ENCODE measurements around the gene PCDHB4. TPM values are rescaled to one million over a fixed set of nuclear protein-coding genes. Genes with fewer than 3 reads are reported as not detected.
"Not testable (repeated sequence)": the region's sequence is repeated elsewhere in the genome, so short reads cannot be mapped to it uniquely, and the experiment has no call there.

Gene PCDHB4
- total RNA-seq, 1 experiment from 2014 or later = 0.51 TPM

DNA sequence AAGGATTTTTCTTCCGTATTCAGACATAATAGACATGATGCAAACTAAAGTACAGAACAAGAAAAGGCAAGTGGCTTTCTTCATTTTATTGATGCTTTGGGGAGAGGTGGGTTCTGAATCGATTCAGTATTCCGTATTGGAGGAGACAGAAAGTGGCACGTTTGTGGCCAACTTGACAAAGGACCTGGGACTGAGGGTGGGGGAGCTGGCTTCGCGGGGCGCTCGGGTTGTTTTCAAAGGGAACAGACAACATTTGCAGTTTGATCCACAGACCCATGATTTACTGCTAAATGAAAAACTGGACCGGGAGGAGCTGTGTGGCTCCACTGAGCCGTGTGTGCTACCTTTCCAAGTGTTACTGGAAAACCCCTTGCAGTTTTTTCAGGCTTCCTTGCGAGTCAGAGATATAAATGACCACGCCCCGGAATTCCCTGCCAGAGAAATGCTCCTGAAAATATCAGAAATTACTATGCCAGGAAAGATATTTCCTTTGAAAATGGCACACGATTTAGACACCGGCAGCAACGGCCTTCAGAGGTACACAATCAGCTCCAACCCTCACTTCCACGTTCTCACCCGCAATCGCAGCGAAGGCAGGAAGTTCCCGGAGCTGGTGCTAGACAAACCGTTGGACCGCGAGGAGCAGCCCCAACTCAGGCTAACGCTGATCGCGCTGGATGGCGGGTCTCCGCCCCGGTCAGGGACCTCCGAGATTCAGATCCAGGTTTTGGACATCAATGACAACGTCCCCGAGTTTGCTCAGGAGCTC is 28.8 kb downstream of the PCDHB4 start:
- peak; percentile 27 for DNase-seq (ENCODE audit: low read depth)

DNA sequence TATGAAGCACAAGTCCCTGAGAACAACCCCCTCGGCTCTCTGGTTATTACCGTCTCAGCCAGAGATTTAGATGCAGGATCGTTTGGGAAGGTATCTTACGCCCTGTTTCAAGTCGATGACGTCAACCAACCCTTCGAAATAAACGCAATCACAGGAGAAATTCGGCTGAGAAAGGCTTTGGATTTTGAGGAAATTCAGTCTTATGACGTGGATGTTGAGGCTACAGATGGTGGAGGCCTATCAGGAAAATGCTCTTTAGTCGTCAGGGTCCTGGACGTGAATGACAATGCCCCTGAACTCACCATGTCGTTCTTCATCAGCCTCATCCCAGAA is 29.3 kb downstream of the PCDHB4 start:
- DNase-seq (ENCODE audit: low read depth) = no peak

DNA sequence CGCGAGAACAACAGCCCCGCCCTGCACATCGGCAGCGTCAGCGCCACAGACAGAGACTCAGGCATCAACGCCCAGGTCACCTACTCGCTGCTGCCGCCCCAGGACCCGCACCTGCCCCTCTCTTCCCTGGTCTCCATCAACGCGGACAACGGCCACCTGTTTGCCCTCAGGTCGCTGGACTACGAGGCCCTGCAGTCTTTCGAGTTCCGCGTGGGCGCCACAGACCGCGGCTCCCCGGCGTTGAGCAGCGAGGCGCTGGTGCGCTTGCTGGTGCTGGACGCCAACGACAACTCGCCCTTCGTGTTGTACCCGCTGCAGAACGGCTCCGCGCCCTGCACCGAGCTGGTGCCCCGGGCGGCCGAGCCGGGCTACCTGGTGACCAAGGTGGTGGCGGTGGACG is 30.0 kb downstream of the PCDHB4 start:
- DNase-seq (ENCODE audit: low read depth) = not testable (repeated sequence)

DNA sequence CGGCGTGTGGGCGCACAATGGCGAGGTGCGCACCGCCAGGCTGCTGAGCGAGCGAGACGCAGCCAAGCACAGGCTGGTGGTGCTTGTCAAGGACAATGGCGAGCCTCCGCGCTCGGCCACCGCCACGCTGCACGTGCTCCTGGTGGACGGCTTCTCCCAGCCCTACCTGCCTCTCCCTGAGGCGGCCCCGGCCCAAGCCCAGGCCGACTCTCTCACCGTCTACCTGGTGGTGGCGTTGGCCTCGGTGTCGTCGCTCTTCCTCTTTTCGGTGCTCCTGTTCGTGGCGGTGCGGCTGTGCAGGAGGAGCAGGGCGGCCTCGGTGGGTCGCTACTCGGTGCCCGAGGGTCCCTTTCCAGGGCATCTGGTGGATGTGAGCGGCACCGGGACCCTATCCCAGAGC is 30.5 kb downstream of the PCDHB4 start:
- not testable (repeated sequence) for DNase-seq (ENCODE audit: low read depth)

GRCh38 chr5:141155540-141156374 is 34.1 kb downstream of the PCDHB4 start:
- peak; percentile 72 for DNase-seq (ENCODE audit: low read depth)

- not testable (repeated sequence) for DNase-seq (ENCODE audit: low read depth)
These were observed 35.7 kb downstream of the PCDHB4 start for GRCh38 chr5:141157356-141157755.

DNA sequence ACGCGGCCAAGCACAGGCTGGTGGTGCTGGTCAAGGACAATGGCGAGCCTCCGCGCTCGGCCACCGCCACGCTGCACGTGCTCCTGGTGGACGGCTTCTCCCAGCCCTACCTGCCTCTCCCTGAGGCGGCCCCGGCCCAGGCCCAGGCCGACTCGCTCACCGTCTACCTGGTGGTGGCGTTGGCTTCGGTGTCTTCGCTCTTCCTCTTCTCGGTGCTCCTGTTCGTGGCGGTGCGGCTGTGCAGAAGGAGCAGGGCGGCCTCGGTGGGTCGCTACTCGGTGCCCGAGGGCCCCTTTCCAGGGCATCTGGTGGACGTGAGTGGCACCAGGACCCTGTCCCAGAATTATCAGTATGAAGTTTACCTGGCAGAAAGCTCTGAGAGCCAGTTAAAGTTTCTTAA is 36.3 kb downstream of the PCDHB4 start:
- DNase-seq (ENCODE audit: low read depth) = not testable (repeated sequence)

DNA sequence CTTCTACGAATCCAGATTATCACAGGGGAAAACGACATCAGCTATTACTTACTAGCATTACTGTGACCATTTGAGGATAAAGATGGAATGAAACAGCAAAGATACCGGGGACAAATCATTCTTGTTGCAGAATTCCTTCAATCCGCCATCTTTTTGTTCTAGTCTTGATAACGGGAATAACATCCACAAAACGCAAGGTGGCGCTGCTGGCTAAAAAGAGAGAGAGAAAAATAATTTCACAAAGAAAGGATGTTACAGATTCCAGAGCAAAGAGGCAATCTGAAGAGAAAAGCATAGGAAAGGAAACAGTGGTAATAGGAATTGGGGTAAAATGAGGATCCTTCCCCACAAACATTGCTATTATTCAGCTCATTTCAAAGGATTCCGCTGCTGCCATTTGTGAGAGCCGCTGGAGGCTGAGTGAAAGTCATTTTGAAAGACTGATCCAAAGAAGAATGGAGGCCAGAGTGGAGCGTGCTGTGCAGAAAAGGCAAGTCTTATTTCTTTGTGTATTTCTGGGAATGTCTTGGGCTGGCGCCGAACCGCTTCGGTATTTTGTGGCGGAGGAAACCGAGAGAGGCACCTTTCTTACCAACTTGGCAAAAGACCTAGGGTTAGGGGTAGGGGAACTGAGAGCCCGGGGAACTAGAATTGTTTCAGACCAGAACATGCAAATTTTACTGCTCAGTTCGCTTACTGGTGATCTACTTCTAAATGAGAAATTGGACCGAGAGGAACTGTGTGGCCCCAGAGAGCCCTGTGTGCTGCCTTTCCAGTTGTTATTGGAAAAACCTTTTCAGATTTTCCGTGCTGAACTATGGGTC is 51.0 kb downstream of the PCDHB4 start, which contains the start of gene PCDHB7:
Gene PCDHB7 (plus strand): TSS at position 264 of the 824 bp plus-strand sequence. CDS start 192 bp downstream, at position 456.
- DNase-seq (ENCODE audit: low read depth) = peak; percentile 66

DNA sequence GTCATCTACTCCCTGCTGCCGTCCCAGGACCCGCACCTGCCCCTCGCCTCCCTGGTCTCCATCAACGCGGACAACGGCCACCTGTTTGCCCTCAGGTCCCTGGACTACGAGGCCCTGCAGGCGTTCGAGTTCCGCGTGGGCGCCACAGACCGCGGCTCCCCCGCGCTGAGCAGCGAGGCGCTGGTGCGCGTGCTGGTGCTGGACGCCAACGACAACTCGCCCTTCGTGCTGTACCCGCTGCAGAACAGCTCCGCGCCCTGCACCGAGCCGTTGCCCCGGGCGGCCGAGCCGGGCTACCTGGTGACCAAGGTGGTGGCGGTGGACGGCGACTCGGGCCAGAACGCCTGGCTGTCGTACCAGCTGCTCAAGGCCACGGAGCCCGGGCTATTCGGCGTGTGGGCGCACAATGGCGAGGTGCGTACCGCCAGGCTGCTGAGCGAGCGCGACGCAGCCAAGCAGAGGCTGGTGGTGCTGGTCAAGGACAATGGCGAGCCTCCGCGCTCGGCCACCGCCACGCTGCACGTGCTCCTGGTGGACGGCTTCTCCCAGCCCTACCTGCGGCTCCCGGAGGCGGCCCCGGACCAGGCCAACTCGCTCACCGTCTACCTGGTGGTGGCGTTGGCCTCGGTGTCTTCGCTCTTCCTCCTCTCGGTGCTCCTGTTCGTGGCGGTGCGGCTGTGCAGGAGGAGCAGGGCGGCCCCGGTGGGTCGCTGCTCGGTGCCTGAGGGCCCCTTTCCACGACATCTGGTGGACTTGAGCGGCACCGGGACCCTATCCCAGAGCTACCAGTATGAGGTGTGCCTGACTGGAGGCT is 52.9 kb downstream of the PCDHB4 start:
- not testable (repeated sequence) for DNase-seq (ENCODE audit: low read depth)

Other genes starting within 250 kb of the PCDHB4 start
- 0.69 and 1.5 TPM in 2 replicates for gene PCDHA12, start 246.5 kb upstream of the PCDHB4 start, total RNA-seq (2014; rRNA removed; shearing (Covaris generic))
- gene PCDHA13, start 239.7 kb upstream of the PCDHB4 start, total RNA-seq (2014; rRNA removed; shearing (Covaris generic)) = 0.17 and 0.71 TPM in 2 replicates
- gene PCDHAC1, start 195.5 kb upstream of the PCDHB4 start, total RNA-seq (2014; rRNA removed; shearing (Covaris generic)) = 1.6 and 3.1 TPM in 2 replicates
- 1.2 and 1.3 TPM in 2 replicates for gene PCDHAC2, start 155.3 kb upstream of the PCDHB4 start, total RNA-seq (2014; rRNA removed; shearing (Covaris generic))
- gene PCDHB1, start 70.4 kb upstream of the PCDHB4 start, total RNA-seq (2014; rRNA removed; shearing (Covaris generic)) = 0.06 TPM in 1 of 2 replicates, not detected in the other
- 12.1 and 22.4 TPM in 2 replicates for gene PCDHB2, start 27.2 kb upstream of the PCDHB4 start, total RNA-seq (2014; rRNA removed; shearing (Covaris generic))
- 0.11 and 0.24 TPM in 2 replicates for gene PCDHB3, start 21.3 kb upstream of the PCDHB4 start, total RNA-seq (2014; rRNA removed; shearing (Covaris generic))
- gene PCDHB5, start 13.4 kb downstream of the PCDHB4 start, total RNA-seq (2014; rRNA removed; shearing (Covaris generic)) = 20.6 and 21.7 TPM in 2 replicates
- gene PCDHB6, start 28.2 kb downstream of the PCDHB4 start, total RNA-seq (2014; rRNA removed; shearing (Covaris generic)) = 0.69 and 2.9 TPM in 2 replicates
- gene PCDHB7, start 50.8 kb downstream of the PCDHB4 start, total RNA-seq (2014; rRNA removed; shearing (Covaris generic)) = 2.6 and 3.9 TPM in 2 replicates
- 6.7 and 8.3 TPM in 2 replicates for gene PCDHB8, start 56.0 kb downstream of the PCDHB4 start, total RNA-seq (2014; rRNA removed; shearing (Covaris generic))
- gene PCDHB16, start 60.6 kb downstream of the PCDHB4 start, total RNA-seq (2014; rRNA removed; shearing (Covaris generic)) = 4.3 and 4.8 TPM in 2 replicates
- gene PCDHB9, start 65.3 kb downstream of the PCDHB4 start, total RNA-seq (2014; rRNA removed; shearing (Covaris generic)) = 0.40 and 1.6 TPM in 2 replicates
- 0.40 and 0.71 TPM in 2 replicates for gene PCDHB10, start 70.5 kb downstream of the PCDHB4 start, total RNA-seq (2014; rRNA removed; shearing (Covaris generic))
- 0.40 and 1.1 TPM in 2 replicates for gene PCDHB11, start 77.8 kb downstream of the PCDHB4 start, total RNA-seq (2014; rRNA removed; shearing (Covaris generic))
- gene PCDHB12, start 86.9 kb downstream of the PCDHB4 start, total RNA-seq (2014; rRNA removed; shearing (Covaris generic)) = 2.1 and 3.6 TPM in 2 replicates
- 1.7 and 2.1 TPM in 2 replicates for gene PCDHB13, start 92.1 kb downstream of the PCDHB4 start, total RNA-seq (2014; rRNA removed; shearing (Covaris generic))
- gene PCDHB14, start 101.5 kb downstream of the PCDHB4 start, total RNA-seq (2014; rRNA removed; shearing (Covaris generic)) = 1.0 and 1.5 TPM in 2 replicates
- gene PCDHB15, start 123.6 kb downstream of the PCDHB4 start, total RNA-seq (2014; rRNA removed; shearing (Covaris generic)) = 0.21 and 0.86 TPM in 2 replicates
- 0.11 and 1.8 TPM in 2 replicates for gene SLC25A2, start 182.2 kb downstream of the PCDHB4 start, total RNA-seq (2014; rRNA removed; shearing (Covaris generic))
- gene TAF7, start 199.0 kb downstream of the PCDHB4 start, total RNA-seq (2014; rRNA removed; shearing (Covaris generic)) = 55.5 and 57.7 TPM in 2 replicates
- 0.18 and 0.34 TPM in 2 replicates for gene PCDHGA1, start 208.7 kb downstream of the PCDHB4 start, total RNA-seq (2014; rRNA removed; shearing (Covaris generic))
- gene PCDHGA2, start 216.9 kb downstream of the PCDHB4 start, total RNA-seq (2014; rRNA removed; shearing (Covaris generic)) = 0.15 and 0.74 TPM in 2 replicates
- 0.57 TPM in 1 of 2 replicates, not detected in the other for gene PCDHGA3, start 222.0 kb downstream of the PCDHB4 start, total RNA-seq (2014; rRNA removed; shearing (Covaris generic))
- gene PCDHGB1, start 228.3 kb downstream of the PCDHB4 start, total RNA-seq (2014; rRNA removed; shearing (Covaris generic)) = 1.4 and 1.5 TPM in 2 replicates
- gene PCDHGA4, start 233.2 kb downstream of the PCDHB4 start, total RNA-seq (2014; rRNA removed; shearing (Covaris generic)) = 0.63 and 1.6 TPM in 2 replicates
- gene PCDHGB2, start 238.2 kb downstream of the PCDHB4 start, total RNA-seq (2014; rRNA removed; shearing (Covaris generic)) = 0.23 and 0.24 TPM in 2 replicates
- 0.23 and 0.39 TPM in 2 replicates for gene PCDHGA5, start 242.3 kb downstream of the PCDHB4 start, total RNA-seq (2014; rRNA removed; shearing (Covaris generic))
- gene PCDHGB3, start 248.4 kb downstream of the PCDHB4 start, total RNA-seq (2014; rRNA removed; shearing (Covaris generic)) = 0.68 and 1.1 TPM in 2 replicates

Data from Daoy (cell line).